Testis (tissue), 2 donors: ENCODE data around the gene FBXW10.
"Not testable (repeated sequence)": the region's sequence is repeated elsewhere in the genome, so short reads cannot be mapped to it uniquely, and the experiment has no call there.

Experiments
- POLR2A ChIP-seq: fragments of 450-650 bp; IDR thresholded peaks from one replicate; pipeline ENCODE4 v1.6.1; 2017; ENCODE audit warnings: antibody characterized with exemption, mild to moderate bottlenecking, moderate library complexity
- TF ChIP-seq, protein P1 (sequence below), 3 experiments: fragments of 450-650 bp in 2 of 3; fragments of 200-600 bp in 1 of 3; sonication (generic) in 1 of 3; IDR thresholded peaks; one replicate each; pipeline ENCODE4 v1.5.1; 2016 to 2019; ENCODE audit warnings: antibody characterized with exemption in 3 of 3, mild to moderate bottlenecking in 2 of 3, moderate library complexity in 1 of 3

DNA sequence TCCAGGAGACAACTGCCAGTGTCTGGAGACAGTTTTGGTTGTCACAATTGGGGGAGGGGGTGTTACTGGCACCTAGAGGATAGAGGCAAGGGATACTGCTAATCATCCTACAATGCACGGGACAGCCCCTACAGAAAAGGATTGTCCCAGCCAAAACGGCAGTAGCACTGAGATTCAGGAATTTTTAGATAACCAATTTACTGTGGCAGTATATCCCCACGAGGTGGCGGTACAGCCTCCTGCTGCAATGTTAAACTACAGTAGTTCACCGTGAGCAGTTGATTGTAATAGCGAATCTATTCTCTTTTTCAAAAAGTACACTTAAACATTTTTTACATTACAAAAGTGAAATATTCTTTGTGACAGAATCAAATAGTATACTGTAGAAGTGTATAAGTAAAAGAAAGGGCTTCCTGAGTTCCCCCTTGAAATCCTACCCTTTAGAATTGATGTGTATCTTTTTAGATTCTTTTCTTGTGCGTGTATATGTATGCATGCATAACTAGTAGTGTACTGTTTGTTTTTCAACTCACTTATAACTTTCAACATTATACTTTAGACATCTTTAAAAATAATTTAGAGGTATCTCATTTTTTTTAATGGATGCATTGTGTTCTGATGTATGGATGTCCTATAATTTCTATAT lies 31.4 kb upstream of the FBXW10 start:
- TF ChIP-seq, protein P1, sequence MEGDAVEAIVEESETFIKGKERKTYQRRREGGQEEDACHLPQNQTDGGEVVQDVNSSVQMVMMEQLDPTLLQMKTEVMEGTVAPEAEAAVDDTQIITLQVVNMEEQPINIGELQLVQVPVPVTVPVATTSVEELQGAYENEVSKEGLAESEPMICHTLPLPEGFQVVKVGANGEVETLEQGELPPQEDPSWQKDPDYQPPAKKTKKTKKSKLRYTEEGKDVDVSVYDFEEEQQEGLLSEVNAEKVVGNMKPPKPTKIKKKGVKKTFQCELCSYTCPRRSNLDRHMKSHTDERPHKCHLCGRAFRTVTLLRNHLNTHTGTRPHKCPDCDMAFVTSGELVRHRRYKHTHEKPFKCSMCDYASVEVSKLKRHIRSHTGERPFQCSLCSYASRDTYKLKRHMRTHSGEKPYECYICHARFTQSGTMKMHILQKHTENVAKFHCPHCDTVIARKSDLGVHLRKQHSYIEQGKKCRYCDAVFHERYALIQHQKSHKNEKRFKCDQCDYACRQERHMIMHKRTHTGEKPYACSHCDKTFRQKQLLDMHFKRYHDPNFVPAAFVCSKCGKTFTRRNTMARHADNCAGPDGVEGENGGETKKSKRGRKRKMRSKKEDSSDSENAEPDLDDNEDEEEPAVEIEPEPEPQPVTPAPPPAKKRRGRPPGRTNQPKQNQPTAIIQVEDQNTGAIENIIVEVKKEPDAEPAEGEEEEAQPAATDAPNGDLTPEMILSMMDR (IDR thresholded peaks at IDR 0.05) = peak; percentile 14 to 33 (median 22)
- not testable (repeated sequence) for TF ChIP-seq POLR2A
